SHP77 treated with DMSO at 0.1 percent for 48 hours (cell line): Measurements from ENCODE around the gene GPR25.

ENCODE experiments used
- DNase-seq: peaks from one replicate; lab custom pipeline; 2025; lab: John Stamatoyannopoulos, UW

The GPR25 gene

GRCh38 chr1:200916152-200916551 lies 43.4 kb downstream of the GPR25 start:
- DNase-seq: no peak

- no peak for DNase-seq
Observed at GRCh38 chr1:200916681-200917080, 43.9 kb downstream of the GPR25 start.

- no peak for DNase-seq
Observed at GRCh38 chr1:200917291-200917817, 44.6 kb downstream of the GPR25 start.

GRCh38 chr1:200918006-200918405 lies 45.2 kb downstream of the GPR25 start:
- DNase-seq: no peak

- DNase-seq: no peak
Observed at GRCh38 chr1:200919386-200919785, 46.6 kb downstream of the GPR25 start.

- DNase-seq: no peak
Observed at GRCh38 chr1:200921571-200922110, 48.9 kb downstream of the GPR25 start.

- DNase-seq: no peak
Observed at GRCh38 chr1:200922406-200922805, 49.6 kb downstream of the GPR25 start.

- no peak for DNase-seq
Observed at GRCh38 chr1:200923601-200924000, 50.8 kb downstream of the GPR25 start.
